HEK293 (cell line): ENCODE data around the gene DENND1A.
A peak's percentile ranks its signal among the peaks of the same experiment; 100 is the strongest.

Experiments
- CTCF ChIA-PET: fragments of 350-600 bp; formaldehyde crosslinking; extraction: SDS; loops from one replicate; lab custom pipeline; 2021; ENCODE audit warnings: antibody characterized with exemption; lab: Yijun Ruan, JAX
- POLR2A ChIA-PET: fragments of 300-600 bp; formaldehyde crosslinking; extraction: SDS; loops from one replicate; lab custom pipeline; 2020; ENCODE audit warnings: antibody characterized with exemption, inconsistent platforms; lab: Yijun Ruan, JAX
- H3K27ac ChIP-seq: fragments of 200-500 bp; sonication (Bioruptor generic); 2 replicates; pipeline ENCODE4 v1.5.1; 2014; ENCODE audit warnings: low read depth, low read length, control low read depth, inconsistent platforms; ENCODE audit errors: extremely low read depth
- H3K36me3 ChIP-seq, 2 experiments: fragments of 200-500 bp in 1 of 2; sonication (Bioruptor generic) in 1 of 2; 1 replicate in 1 of 2; 2 replicates in 1 of 2; pipeline ENCODE4 v1.5.1; 2014 to 2017; ENCODE audit warnings: inconsistent platforms in 2 of 2, low read length in 2 of 2; ENCODE audit not compliant: control insufficient read depth in 2 of 2, insufficient read depth in 1 of 2
- H3K4me1 ChIP-seq: fragments of 200-500 bp; sonication (Bioruptor generic); 2 replicates; pipeline ENCODE4 v1.5.1; 2014; ENCODE audit warnings: mild to moderate bottlenecking, low read length, inconsistent platforms; ENCODE audit not compliant: control insufficient read depth, insufficient read depth
- H3K4me3 ChIP-seq: 2 replicates; pipeline ENCODE4 v1.5.1; 2011; ENCODE audit warnings: low read depth, mild to moderate bottlenecking, control low read depth, low read length, moderate library complexity
- H3K9me3 ChIP-seq: fragments of 200-500 bp; sonication (Bioruptor generic); 2 replicates; pipeline ENCODE4 v1.5.1; 2014; ENCODE audit warnings: low read depth, low read length, inconsistent platforms; ENCODE audit not compliant: control insufficient read depth, insufficient read depth
- ATF2 ChIP-seq: fragments of 450-650 bp; formaldehyde crosslinking; IDR thresholded peaks from 2 replicates; pipeline ENCODE4 v1.5.1; 2016; ENCODE audit warnings: missing biosample characterization, missing genetic modification characterization, low read depth
- BCL11B ChIP-seq: fragments of 450-650 bp; formaldehyde crosslinking; IDR thresholded peaks from 2 replicates; pipeline ENCODE4 v1.5.1; 2016; ENCODE audit warnings: low read depth, missing biosample characterization, missing genetic modification characterization
- MYNN ChIP-seq: fragments of 450-650 bp; formaldehyde crosslinking; IDR thresholded peaks from 2 replicates; pipeline ENCODE4 v1.5.1; 2016; ENCODE audit warnings: missing biosample characterization, missing genetic modification characterization, borderline replicate concordance
- PRDM6 ChIP-seq: fragments of 450-650 bp; formaldehyde crosslinking; IDR thresholded peaks from 2 replicates; pipeline ENCODE4 v1.5.1; 2017; ENCODE audit warnings: missing biosample characterization, missing genetic modification characterization
- ZBTB44 ChIP-seq: fragments of 450-650 bp; IDR thresholded peaks from 2 replicates; pipeline ENCODE4 v1.5.1; 2018; ENCODE audit warnings: missing biosample characterization, mild to moderate bottlenecking, missing genetic modification characterization
- ZBTB7A ChIP-seq: fragments of 450-650 bp; formaldehyde crosslinking; IDR thresholded peaks from 2 replicates; pipeline ENCODE4 v1.5.1; 2016; ENCODE audit warnings: low read depth, missing biosample characterization, missing genetic modification characterization
- ZFP3 ChIP-seq: fragments of 450-650 bp; formaldehyde crosslinking; IDR thresholded peaks from 2 replicates; pipeline ENCODE4 v1.5.1; 2016; ENCODE audit warnings: low read depth, missing biosample characterization, missing genetic modification characterization
- ZNF138 ChIP-seq: fragments of 450-650 bp; formaldehyde crosslinking; IDR thresholded peaks from 2 replicates; pipeline ENCODE4 v1.5.1; 2016; ENCODE audit warnings: missing biosample characterization, missing genetic modification characterization, borderline replicate concordance
- ZNF148 ChIP-seq: fragments of 450-650 bp; formaldehyde crosslinking; IDR thresholded peaks from 2 replicates; pipeline ENCODE4 v1.5.0; 2017; ENCODE audit warnings: missing biosample characterization, missing genetic modification characterization, borderline replicate concordance
- ZNF2 ChIP-seq: fragments of 450-650 bp; formaldehyde crosslinking; IDR thresholded peaks from 2 replicates; pipeline ENCODE4 v1.5.1; 2016; ENCODE audit warnings: missing biosample characterization, missing genetic modification characterization
- ZNF335 ChIP-seq: fragments of 450-650 bp; formaldehyde crosslinking; conservative IDR thresholded peaks from 2 replicates; pipeline ENCODE4 v1.5.1; 2016; ENCODE audit warnings: missing biosample characterization, missing genetic modification characterization
- ZNF398 ChIP-seq: fragments of 450-650 bp; formaldehyde crosslinking; IDR thresholded peaks from 2 replicates; pipeline ENCODE4 v1.5.1; 2017; ENCODE audit warnings: missing biosample characterization, missing genetic modification characterization
- ZNF501 ChIP-seq: fragments of 450-650 bp; formaldehyde crosslinking; IDR thresholded peaks from 2 replicates; pipeline ENCODE4 v1.5.1; 2016; ENCODE audit warnings: missing biosample characterization, missing genetic modification characterization
- ZNF645 ChIP-seq: fragments of 450-650 bp; formaldehyde crosslinking; IDR thresholded peaks from 2 replicates; pipeline ENCODE4; 2016; ENCODE audit warnings: missing biosample characterization, missing genetic modification characterization

The DENND1A gene

GRCh38 chr9:123505496-123505895 is 424.4 kb downstream of the DENND1A start (continued):
- TF ChIP-seq ZBTB44 (tag by site-specific recombination) = no peak

- no peak overlapping the region for H3K4me3 ChIP-seq
- H3K9me3 ChIP-seq = no peaks in the 10 kb centered on the region
- no peak overlapping the region for H3K27ac ChIP-seq
- CTCF ChIA-PET = no interaction called here
- no peak for TF ChIP-seq ATF2
- TF ChIP-seq ZNF335 (tag by site-specific recombination) = no peak
- TF ChIP-seq ZFP3 (tag by site-specific recombination) = peak; percentile 69
- TF ChIP-seq PRDM6 (tag by site-specific recombination) = no peak
- no peak for TF ChIP-seq ZNF2
- H3K4me1 ChIP-seq = no peaks in the 10 kb centered on the region
- POLR2A ChIA-PET = no interaction called here
- H3K36me3 ChIP-seq = no peaks in the 10 kb centered on the region
These were observed 429.6 kb downstream of the DENND1A start for GRCh38 chr9:123500336-123500735.

- Histone ChIP-seq H3K4me3 (no peak overlapping the region), H3K36me3 (no peaks in the 10 kb centered on the region), H3K4me1 (no peaks in the 10 kb centered on the region), H3K9me3 (no peaks in the 10 kb centered on the region), H3K27ac (no peak overlapping the region)
- POLR2A ChIA-PET = interaction anchor here (0.6 kb wide), 1 partner anchor 14 kb away, joined by 4 read pairs; no protein-coding TSS in a partner anchor
- CTCF ChIA-PET = no interaction called here
- TF ChIP-seq MYNN (tag by site-specific recombination) = no peak
- no peak for TF ChIP-seq BCL11B
- TF ChIP-seq ZNF645 (tag by site-specific recombination) = no peak
- no peak for TF ChIP-seq ZNF138 (tag by site-specific recombination)
- no peak for TF ChIP-seq ZNF398 (tag by site-specific recombination)
- no peak for TF ChIP-seq ZBTB7A (tag by site-specific recombination)
- no peak for TF ChIP-seq ZNF148 (tag by site-specific recombination)
- no peak for TF ChIP-seq ZNF501 (tag by site-specific recombination)
- TF ChIP-seq, all 188 proteins: peak for 0
These were observed 432.1 kb downstream of the DENND1A start for GRCh38 chr9:123497830-123498229.
